ENCODE results near the gene SLC4A7. TPM values are rescaled to one million over a fixed set of nuclear protein-coding genes. Genes with fewer than 3 reads are reported as not detected.

The SLC4A7 gene
- total and polyA plus RNA-seq, 2 experiments from 2014 or later, result 25.5 to 73.4 TPM

- in situ Hi-C loops (cut with MboI), result no loop called here
- 94 to 100% methylated on average over 1 of the region's 1 CpG for WGBS, 2 experiments (ENCODE audit: low coverage in 1 of 2, low lambda C conversion rate in 2 of 2, missing lambda C conversion rate in 2 of 2)
- Histone ChIP-seq H3K4me1 (ENCODE audit: insufficient read depth) (peaks cover 37% of the 10 kb centered on the region), H3K4me2 (ENCODE audit: unreplicated experiment) (peak overlapping the region; percentile 76), H3K27me3 (replicated peaks; ENCODE audit: insufficient read depth) (no peaks in the 10 kb centered on the region), H3K79me2 (ENCODE audit: insufficient read depth) (no peaks in the 10 kb centered on the region), H3K9ac (0 out of 2 replicates have a peak overlapping the region, but pooled peaks have one; percentile 55), H4K20me1 (ENCODE audit: insufficient read depth) (no peaks in the 10 kb centered on the region), H3K36me3 (ENCODE audit: low read depth) (0 out of 2 replicates have a peak, but pooled peaks cover 10% of the 10 kb centered on the region), H3K9me2 (ENCODE audit: insufficient read depth) (no peaks in the 10 kb centered on the region), H3F3A (ENCODE audit: insufficient read depth) (peaks cover 35% of the 10 kb centered on the region), H3K9me3 (ENCODE audit: low read depth) (no peaks in the 10 kb centered on the region), H2AFZ (no peak overlapping the region), H3K4me3 (no peak overlapping the region), H3K27ac (peak overlapping the region; percentile 83)
- no peak for TF ChIP-seq EZH2 (IDR thresholded peaks at IDR 0.05; ENCODE audit: insufficient read depth, poor library complexity, severe bottlenecking)
- no peak for TF ChIP-seq EZH2phosphoT487 (IDR thresholded peaks at IDR 0.05; ENCODE audit: insufficient read depth, low read depth)
- peak; percentile 14 for DNase-seq
Observed at GRCh38 chr3:27325419-27325818, 158.8 kb downstream of the SLC4A7 start.

- Histone ChIP-seq H3K9me3 (ENCODE audit: low read depth) (no peaks in the 10 kb centered on the region), H3K9me2 (ENCODE audit: insufficient read depth) (no peaks in the 10 kb centered on the region), H3K27me3 (replicated peaks; ENCODE audit: insufficient read depth) (no peaks in the 10 kb centered on the region), H2AFZ (no peak overlapping the region), H3K4me3 (no peak overlapping the region), H3F3A (ENCODE audit: insufficient read depth) (peaks cover 31% of the 10 kb centered on the region), H3K36me3 (ENCODE audit: low read depth) (0 out of 2 replicates have a peak, but pooled peaks cover 8% of the 10 kb centered on the region), H3K79me2 (ENCODE audit: insufficient read depth) (no peaks in the 10 kb centered on the region), H3K9ac (no peak overlapping the region), H3K4me1 (ENCODE audit: insufficient read depth) (peaks cover 37% of the 10 kb centered on the region), H4K20me1 (ENCODE audit: insufficient read depth) (no peaks in the 10 kb centered on the region), H3K27ac (no peak overlapping the region), H3K4me2 (ENCODE audit: unreplicated experiment) (no peak overlapping the region)
- WGBS, 2 experiments (ENCODE audit: low coverage in 1 of 2, low lambda C conversion rate in 2 of 2, missing lambda C conversion rate in 2 of 2), result 84 to 89% methylated on average over 2 of the region's 2 CpGs
- no peak for DNase-seq
- TF ChIP-seq EZH2phosphoT487 (IDR thresholded peaks at IDR 0.05; ENCODE audit: insufficient read depth, low read depth) (no peak), EZH2 (IDR thresholded peaks at IDR 0.05; ENCODE audit: insufficient read depth, poor library complexity, severe bottlenecking) (no peak)
- in situ Hi-C loops (cut with MboI), result loop anchor here (25.0 kb wide), 2 partner anchors 363 to 988 kb away; no protein-coding TSS in a partner anchor
Observed at GRCh38 chr3:27324686-27325085, 159.5 kb downstream of the SLC4A7 start.

- no peak for DNase-seq
Observed at GRCh38 chr3:27323087-27323570, 161.1 kb downstream of the SLC4A7 start.

More at GRCh38 chr3:27323087-27323570, 161.1 kb downstream of the SLC4A7 start:
- no peaks in the 10 kb centered on the region for H3K9me2 ChIP-seq (ENCODE audit: insufficient read depth)
- H3K36me3 ChIP-seq (ENCODE audit: low read depth), result 0 out of 2 replicates have a peak, but pooled peaks cover 4% of the 10 kb centered on the region
- H3K4me1 ChIP-seq (ENCODE audit: insufficient read depth), result peaks cover 36% of the 10 kb centered on the region
- in situ Hi-C loops (cut with MboI), result loop anchor here (25.0 kb wide), 2 partner anchors 364 to 989 kb away; no protein-coding TSS in a partner anchor
- H3K9me3 ChIP-seq (ENCODE audit: low read depth), result no peaks in the 10 kb centered on the region
- H3K4me2 ChIP-seq (ENCODE audit: unreplicated experiment), result no peak overlapping the region
- H3K27ac ChIP-seq, result no peak overlapping the region
- no peaks in the 10 kb centered on the region for H3K79me2 ChIP-seq (ENCODE audit: insufficient read depth)
- H3K4me3 ChIP-seq, result no peak overlapping the region
- no peak overlapping the region for H2AFZ ChIP-seq
- no peak overlapping the region for H3K9ac ChIP-seq
- TF ChIP-seq EZH2phosphoT487 (IDR thresholded peaks at IDR 0.05; ENCODE audit: insufficient read depth, low read depth), result no peak
- no peak for TF ChIP-seq EZH2 (IDR thresholded peaks at IDR 0.05; ENCODE audit: insufficient read depth, poor library complexity, severe bottlenecking)
- 88 to 89% methylated on average over 3 of the region's 3 CpGs for WGBS, 2 experiments (ENCODE audit: low coverage in 1 of 2, low lambda C conversion rate in 2 of 2, missing lambda C conversion rate in 2 of 2)
- no peaks in the 10 kb centered on the region for H4K20me1 ChIP-seq (ENCODE audit: insufficient read depth)
- peaks cover 28% of the 10 kb centered on the region for H3F3A ChIP-seq (ENCODE audit: insufficient read depth)
- H3K27me3 ChIP-seq (replicated peaks; ENCODE audit: insufficient read depth), result no peaks in the 10 kb centered on the region

Small RNA genes lying within 50 kb of the gene (small RNA-seq; reads per million reads assigned to genes)
- not detected for gene AC137675.1 (ENCODE audit: low read depth, low replicate concordance)
- gene RNU1-96P (ENCODE audit: low read depth, low replicate concordance), result not detected

Other genes starting within 250 kb of the SLC4A7 start
- gene NEK10, start 115.0 kb downstream of the SLC4A7 start, total RNA-seq (2014; rRNA removed; shearing (Covaris generic)), result 7.6 and 9.5 TPM in 2 replicates
- gene NEK10, start 115.0 kb downstream of the SLC4A7 start, polyA plus RNA-seq (2016; fragmentation: Nextera tagmentation; extraction: Ambion mirVana), result 1.7 and 3.2 TPM in 2 replicates
- gene EOMES, start 237.9 kb upstream of the SLC4A7 start, total RNA-seq (2014; rRNA removed; shearing (Covaris generic)), result 0.11 TPM in 1 of 2 replicates, not detected in the other
- gene EOMES, start 237.9 kb upstream of the SLC4A7 start, polyA plus RNA-seq (2016; fragmentation: Nextera tagmentation; extraction: Ambion mirVana), result not detected in 2 replicates